ENCODE measurements around the gene TMA7B.

DNA sequence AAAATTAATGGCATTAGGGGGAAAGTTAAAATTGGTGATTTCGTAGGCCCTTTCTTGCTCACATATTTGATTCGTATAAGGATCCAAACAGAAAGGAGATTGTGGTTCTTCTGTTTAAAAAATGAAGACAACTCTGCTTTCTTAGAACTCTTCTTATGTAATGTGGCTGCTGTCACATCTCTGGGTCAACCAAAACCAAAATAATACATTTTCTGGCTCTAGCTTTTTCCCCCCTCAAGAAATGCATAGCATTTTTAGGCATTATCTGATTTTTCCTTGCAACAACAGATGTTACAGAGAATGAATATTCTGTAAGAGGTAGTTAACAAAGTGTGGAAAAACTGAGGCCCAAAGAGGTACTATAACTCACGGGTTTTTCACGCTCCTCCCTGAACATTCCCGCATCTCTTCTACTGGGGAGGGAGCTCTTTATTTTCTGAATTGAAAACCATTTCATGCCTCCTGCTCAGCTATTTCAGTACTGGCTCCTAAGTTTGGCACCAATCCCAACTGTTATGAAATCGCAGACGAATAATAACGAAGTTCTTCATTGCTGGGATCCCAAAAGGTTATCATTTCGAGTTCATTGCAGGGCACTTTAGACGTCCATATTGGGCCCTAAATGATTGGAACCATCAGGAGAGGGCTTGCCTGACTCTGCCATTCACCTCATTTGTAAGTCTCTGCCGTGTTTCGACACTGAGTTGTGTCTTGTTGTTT is 42.3 kb upstream of the TMA7B start:
- TF ChIP-seq, protein P1, sequence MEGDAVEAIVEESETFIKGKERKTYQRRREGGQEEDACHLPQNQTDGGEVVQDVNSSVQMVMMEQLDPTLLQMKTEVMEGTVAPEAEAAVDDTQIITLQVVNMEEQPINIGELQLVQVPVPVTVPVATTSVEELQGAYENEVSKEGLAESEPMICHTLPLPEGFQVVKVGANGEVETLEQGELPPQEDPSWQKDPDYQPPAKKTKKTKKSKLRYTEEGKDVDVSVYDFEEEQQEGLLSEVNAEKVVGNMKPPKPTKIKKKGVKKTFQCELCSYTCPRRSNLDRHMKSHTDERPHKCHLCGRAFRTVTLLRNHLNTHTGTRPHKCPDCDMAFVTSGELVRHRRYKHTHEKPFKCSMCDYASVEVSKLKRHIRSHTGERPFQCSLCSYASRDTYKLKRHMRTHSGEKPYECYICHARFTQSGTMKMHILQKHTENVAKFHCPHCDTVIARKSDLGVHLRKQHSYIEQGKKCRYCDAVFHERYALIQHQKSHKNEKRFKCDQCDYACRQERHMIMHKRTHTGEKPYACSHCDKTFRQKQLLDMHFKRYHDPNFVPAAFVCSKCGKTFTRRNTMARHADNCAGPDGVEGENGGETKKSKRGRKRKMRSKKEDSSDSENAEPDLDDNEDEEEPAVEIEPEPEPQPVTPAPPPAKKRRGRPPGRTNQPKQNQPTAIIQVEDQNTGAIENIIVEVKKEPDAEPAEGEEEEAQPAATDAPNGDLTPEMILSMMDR (IDR thresholded peaks at IDR 0.05): no peak
- no peak for TF ChIP-seq POLR2A (IDR thresholded peaks at IDR 0.05)
